SJCRH30 (cell line): Measurements from ENCODE around the gene ZFYVE21. TPM values are rescaled to one million over a fixed set of nuclear protein-coding genes. Genes with fewer than 3 reads are reported as not detected.

ENCODE experiments used
- DNase-seq, 2 experiments: peaks; one replicate each; pipeline ENCODE4 v3.0.0-alpha.2; 2015 to 2020
- H3K27ac ChIP-seq: fragments of 250-450 bp; sonication (Bioruptor Pico); 2 replicates; pipeline ENCODE4 v1.5.1; 2020; ENCODE audit warnings: mild to moderate bottlenecking, moderate library complexity
- H3K27me3 ChIP-seq: fragments of 250-450 bp; sonication (Bioruptor Pico); 2 replicates; pipeline ENCODE4 v1.5.1; 2020; ENCODE audit warnings: mild to moderate bottlenecking, moderate library complexity
- H3K36me3 ChIP-seq: fragments of 250-450 bp; sonication (Bioruptor Pico); 2 replicates; pipeline ENCODE4 v1.5.1; 2020; ENCODE audit warnings: mild to moderate bottlenecking, moderate library complexity
- H3K4me1 ChIP-seq: fragments of 250-450 bp; sonication (Bioruptor Pico); 2 replicates; pipeline ENCODE4 v1.5.1; 2020; ENCODE audit warnings: mild to moderate bottlenecking, moderate library complexity
- H3K4me3 ChIP-seq: fragments of 250-450 bp; sonication (Bioruptor Pico); 2 replicates; pipeline ENCODE4 v1.5.1; 2020; ENCODE audit warnings: mild to moderate bottlenecking, moderate library complexity
- H3K9me3 ChIP-seq: fragments of 250-450 bp; sonication (Bioruptor Pico); replicated peaks from 2 replicates; pipeline ENCODE4 v1.5.1; 2020; ENCODE audit warnings: mild to moderate bottlenecking, moderate library complexity
- total RNA-seq: library from RNA; depleted of rRNA; stranded (reverse); fragments of >200 nt; shearing (Covaris generic); gene quantifications from 2 replicates; pipeline ENCODE4 v1.2.3, GENCODE V29; 2014; rRNA removed

The ZFYVE21 gene
- total RNA-seq, result 28.3 and 28.6 TPM in 2 replicates

DNA sequence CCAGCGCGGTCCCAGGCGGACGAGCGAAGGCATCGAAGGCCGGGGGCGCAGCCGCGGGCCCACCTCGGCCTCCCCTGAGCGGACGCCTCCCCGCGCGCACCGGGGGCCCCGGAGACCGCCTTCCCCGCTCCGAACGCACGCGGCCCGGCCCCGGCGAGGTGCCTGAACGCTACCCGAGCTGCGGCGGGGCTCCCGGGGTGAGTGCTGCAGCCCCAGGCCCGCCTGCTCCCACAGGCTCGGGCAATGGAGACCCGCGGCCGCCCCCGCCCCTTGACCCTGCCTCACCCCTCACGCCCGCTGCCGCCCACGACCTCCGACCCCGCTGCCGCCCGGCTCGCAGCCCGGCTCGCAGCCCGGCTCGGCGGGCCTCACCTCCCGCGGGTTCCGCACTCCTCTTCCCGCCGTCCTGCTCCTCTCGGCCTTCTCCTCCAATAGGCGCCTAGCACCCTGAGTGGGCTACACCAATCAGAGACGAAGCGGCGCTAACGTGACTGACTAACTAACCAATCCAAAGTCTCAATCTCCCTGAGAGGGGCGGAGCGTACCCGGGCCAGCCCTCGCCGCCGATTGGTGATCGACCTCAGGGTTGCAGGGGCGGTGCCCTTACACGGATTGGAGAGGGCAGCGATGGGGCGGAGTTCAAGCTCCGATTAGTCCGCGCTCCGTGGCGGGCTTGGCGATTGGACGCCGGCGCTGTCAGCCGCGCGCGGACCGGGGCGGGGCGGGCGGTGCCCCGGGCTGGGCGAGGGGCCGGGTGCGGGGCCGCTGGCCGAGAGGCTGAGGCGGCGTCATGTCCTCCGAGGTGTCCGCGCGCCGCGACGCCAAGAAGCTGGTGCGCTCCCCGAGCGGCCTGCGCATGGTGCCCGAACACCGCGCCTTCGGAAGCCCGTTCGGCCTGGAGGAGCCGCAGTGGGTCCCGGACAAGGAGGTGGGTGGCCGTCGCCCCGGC is at the start of gene ZFYVE21, which contains the start of gene XRCC3:
Gene ZFYVE21, plus strand, starts transcription at position 759 of the 949 bp plus-strand sequence. Its CDS starts 32 bp downstream, at position 791.
Gene XRCC3, minus strand, starts transcription at position 400 of the 949 bp plus-strand sequence. CDS start 4,364 bp downstream, outside the sequence.
- Histone ChIP-seq H3K27ac (peak within 1 kb of the TSS; percentile 48), H3K27me3 (no peaks in the 10 kb centered on the region), H3K4me1 (peaks cover 14% of the 10 kb centered on the region), H3K9me3 (no peaks in the 10 kb centered on the region), H3K4me3 (peak within 1 kb of the TSS; percentile 70), H3K36me3 (peaks cover 3% of the 10 kb centered on the region)
- peak; percentile 100 for DNase-seq

DNA sequence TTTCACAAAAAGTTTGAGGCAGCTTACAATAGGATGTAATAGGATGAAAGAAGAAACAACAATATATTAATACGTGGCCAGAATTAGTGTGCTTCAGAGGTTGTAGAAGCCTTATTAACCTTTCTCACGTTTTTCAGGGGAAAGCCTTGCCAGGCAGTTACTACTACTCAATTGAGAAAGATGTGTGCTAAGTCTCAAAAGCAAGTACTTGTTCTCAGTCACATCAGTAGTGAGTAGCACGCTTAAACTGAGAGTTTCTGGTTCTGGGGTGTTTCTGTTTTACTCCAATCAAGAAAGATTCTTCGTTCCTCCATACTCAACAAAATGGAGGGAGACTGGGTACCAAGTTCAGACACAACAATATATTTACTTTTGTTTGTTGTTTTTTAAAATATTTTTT is 47.9 kb upstream of the ZFYVE21 start:
- Histone ChIP-seq H3K9me3 (no peaks in the 10 kb centered on the region), H3K4me1 (no peaks in the 10 kb centered on the region), H3K27me3 (no peaks in the 10 kb centered on the region), H3K36me3 (peaks cover 42% of the 10 kb centered on the region), H3K27ac (no peak overlapping the region), H3K4me3 (no peak overlapping the region)
- DNase-seq, result no peak

DNA sequence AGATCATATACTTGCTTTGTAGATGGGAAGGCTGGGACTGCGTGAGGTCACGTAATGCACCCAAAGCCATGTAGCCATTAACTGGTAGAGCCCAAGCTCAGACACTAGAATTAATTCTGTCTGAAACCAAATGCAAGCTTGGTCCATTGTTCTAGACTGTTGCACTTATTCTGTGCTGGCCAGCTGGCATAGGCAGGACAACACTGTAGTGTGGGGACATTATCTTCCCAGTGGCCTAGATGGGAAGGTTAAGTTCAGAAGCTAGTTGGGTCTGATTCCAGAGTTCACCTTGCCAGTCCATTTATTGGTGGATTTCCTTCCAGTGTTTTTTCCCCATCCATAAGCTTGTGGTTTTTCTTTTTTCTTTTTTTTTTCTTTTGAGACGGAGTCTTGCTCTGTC is 47.5 kb upstream of the ZFYVE21 start:
- no peaks in the 10 kb centered on the region for H3K9me3 ChIP-seq
- no peak overlapping the region for H3K27ac ChIP-seq
- no peak for DNase-seq
- H3K4me3 ChIP-seq, result no peak overlapping the region
- H3K36me3 ChIP-seq, result peaks cover 46% of the 10 kb centered on the region
- H3K4me1 ChIP-seq, result no peaks in the 10 kb centered on the region
- H3K27me3 ChIP-seq, result no peaks in the 10 kb centered on the region

GRCh38 chr14:103669370-103669769 is 46.2 kb upstream of the ZFYVE21 start:
- Histone ChIP-seq H3K27ac (no peak overlapping the region), H3K4me1 (no peaks in the 10 kb centered on the region), H3K9me3 (no peaks in the 10 kb centered on the region), H3K4me3 (no peak overlapping the region), H3K27me3 (no peaks in the 10 kb centered on the region), H3K36me3 (peaks cover 52% of the 10 kb centered on the region)
- DNase-seq, result no peak

GRCh38 chr14:103671911-103672310 is 43.7 kb upstream of the ZFYVE21 start:
- H3K9me3 ChIP-seq, result no peaks in the 10 kb centered on the region
- H3K4me3 ChIP-seq, result no peak overlapping the region
- no peaks in the 10 kb centered on the region for H3K27me3 ChIP-seq
- no peak overlapping the region for H3K27ac ChIP-seq
- no peaks in the 10 kb centered on the region for H3K4me1 ChIP-seq
- DNase-seq, result no peak
- peaks cover 76% of the 10 kb centered on the region for H3K36me3 ChIP-seq

DNA sequence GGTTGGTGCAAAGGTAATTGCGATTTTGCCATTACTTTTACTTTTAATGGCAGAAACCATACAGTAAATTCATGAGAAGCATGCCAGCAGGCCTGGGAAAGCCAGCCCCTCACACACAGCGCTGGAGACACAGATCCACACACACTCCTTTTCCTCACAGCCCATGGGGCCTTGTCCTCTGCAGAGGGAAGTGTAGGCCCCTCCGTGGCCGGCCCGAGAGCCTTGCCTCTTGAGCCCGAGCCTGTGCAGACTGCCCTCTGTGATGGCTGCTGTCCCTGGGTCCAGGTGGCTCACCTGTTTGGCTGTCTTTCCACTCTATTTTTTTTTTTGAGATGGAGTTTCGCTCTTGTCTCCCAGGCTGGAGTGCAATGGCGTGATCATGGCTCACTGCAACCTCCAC is 39.7 kb upstream of the ZFYVE21 start:
- Histone ChIP-seq H3K4me3 (no peak overlapping the region), H3K36me3 (peaks cover 88% of the 10 kb centered on the region), H3K27me3 (no peaks in the 10 kb centered on the region), H3K4me1 (no peaks in the 10 kb centered on the region), H3K9me3 (no peaks in the 10 kb centered on the region), H3K27ac (no peak overlapping the region)
- no peak for DNase-seq

DNA sequence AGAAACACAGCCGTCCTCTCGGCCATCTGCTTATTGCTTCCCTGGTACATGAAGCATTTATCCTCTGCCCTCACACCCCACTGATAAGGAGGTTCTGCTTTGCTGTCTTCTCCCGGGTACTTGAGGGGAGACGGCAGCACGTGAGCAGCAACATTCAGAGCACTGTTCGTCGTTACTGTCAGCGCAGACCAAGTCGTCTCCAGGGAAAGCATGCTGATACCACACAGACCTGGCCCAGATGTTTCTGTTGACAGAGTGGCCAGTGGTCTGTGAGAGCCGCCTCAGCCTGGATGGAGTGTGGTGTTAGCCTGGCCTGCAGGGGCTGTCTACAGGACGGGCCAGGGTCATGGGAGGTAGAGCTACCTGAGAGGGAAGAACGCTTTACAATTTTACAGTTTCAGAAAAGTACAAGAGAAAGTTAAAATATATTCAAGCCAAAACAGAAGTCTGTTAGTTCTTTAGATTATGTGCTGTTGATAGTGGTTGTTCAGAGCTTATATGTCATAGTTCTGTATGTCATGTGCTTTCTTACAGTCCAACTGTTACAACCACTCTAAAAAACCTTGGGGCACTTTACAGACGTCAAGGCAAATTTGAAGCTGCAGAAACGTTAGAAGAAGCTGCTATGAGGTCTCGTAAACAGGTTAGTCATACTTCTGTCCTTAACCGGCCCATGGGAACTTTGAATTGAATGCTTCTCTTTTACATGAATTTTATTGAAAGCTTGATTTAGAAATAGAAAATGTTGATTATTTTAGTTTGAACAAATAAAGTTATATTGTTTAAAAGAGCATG is 38.5 kb upstream of the ZFYVE21 start:
- H3K9me3 ChIP-seq, result no peaks in the 10 kb centered on the region
- H3K4me1 ChIP-seq, result no peaks in the 10 kb centered on the region
- peaks cover 84% of the 10 kb centered on the region for H3K36me3 ChIP-seq
- H3K4me3 ChIP-seq, result no peak overlapping the region
- DNase-seq, result no peak
- H3K27ac ChIP-seq, result no peak overlapping the region
- no peaks in the 10 kb centered on the region for H3K27me3 ChIP-seq

GRCh38 chr14:103679351-103679750 is 36.3 kb upstream of the ZFYVE21 start:
- H3K4me1 ChIP-seq, result no peaks in the 10 kb centered on the region
- peak in 1 of 2 experiments; percentile 46 for DNase-seq
- no peak overlapping the region for H3K27ac ChIP-seq
- H3K9me3 ChIP-seq, result no peaks in the 10 kb centered on the region
- peaks cover 76% of the 10 kb centered on the region for H3K36me3 ChIP-seq
- no peaks in the 10 kb centered on the region for H3K27me3 ChIP-seq
- no peak overlapping the region for H3K4me3 ChIP-seq

- Histone ChIP-seq H3K27ac (no peak overlapping the region), H3K4me1 (no peaks in the 10 kb centered on the region), H3K27me3 (no peaks in the 10 kb centered on the region), H3K36me3 (peaks cover 63% of the 10 kb centered on the region), H3K9me3 (no peaks in the 10 kb centered on the region), H3K4me3 (no peak overlapping the region)
- DNase-seq, result no peak
Observed at GRCh38 chr14:103680491-103681231, 34.9 kb upstream of the ZFYVE21 start.

DNA sequence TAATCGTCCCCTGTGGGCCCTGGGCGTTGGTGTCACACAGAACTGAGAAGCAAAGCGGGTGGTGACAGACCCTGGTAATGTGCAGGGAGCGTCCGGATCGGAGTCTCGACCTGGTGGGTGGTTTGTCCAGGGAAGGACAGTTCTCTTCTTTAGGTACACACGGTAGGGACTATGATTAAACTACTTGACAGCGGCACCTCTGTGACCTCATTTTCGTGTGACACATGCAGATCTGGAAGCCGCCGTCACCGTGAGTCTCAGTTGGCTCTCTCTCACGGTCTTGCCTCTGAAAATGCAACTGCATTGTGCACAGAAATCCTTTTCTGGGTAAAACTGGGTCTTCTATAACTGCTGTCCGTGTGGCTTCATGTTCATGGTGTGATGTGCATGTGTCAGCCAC is 32.5 kb upstream of the ZFYVE21 start:
- H3K27ac ChIP-seq, result no peak overlapping the region
- DNase-seq, result no peak

DNA sequence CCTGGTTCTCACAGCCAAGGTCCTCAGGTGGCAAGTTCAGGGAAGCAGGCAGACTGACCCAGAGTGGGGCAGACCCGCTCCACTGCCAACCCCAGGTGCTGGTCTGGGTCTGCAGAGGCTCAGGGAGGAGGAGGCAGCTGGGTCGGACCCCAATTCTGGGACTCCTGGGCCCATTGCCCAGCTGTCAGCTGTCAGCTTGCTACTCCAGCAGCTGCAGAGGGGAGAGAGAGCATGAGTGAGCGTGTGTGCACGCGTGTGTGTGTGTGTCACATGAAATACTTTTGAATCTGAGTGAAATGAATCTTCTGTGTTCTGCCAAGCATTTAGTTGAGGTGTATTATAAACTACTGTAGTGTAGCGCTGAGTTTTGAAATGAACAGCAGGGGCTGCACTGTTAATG is 31.1 kb upstream of the ZFYVE21 start:
- Histone ChIP-seq H3K9me3 (no peaks in the 10 kb centered on the region), H3K27ac (no peak overlapping the region), H3K4me3 (no peak overlapping the region), H3K4me1 (no peaks in the 10 kb centered on the region), H3K27me3 (no peaks in the 10 kb centered on the region), H3K36me3 (peaks cover 42% of the 10 kb centered on the region)
- no peak for DNase-seq

More for the DNA sequence above, 32.5 kb upstream of the ZFYVE21 start:
- Histone ChIP-seq H3K36me3 (peaks cover 50% of the 10 kb centered on the region), H3K9me3 (no peaks in the 10 kb centered on the region), H3K27me3 (no peaks in the 10 kb centered on the region), H3K4me1 (no peaks in the 10 kb centered on the region), H3K4me3 (no peak overlapping the region)

- DNase-seq, result no peak
- Histone ChIP-seq H3K27ac (no peak overlapping the region), H3K9me3 (no peaks in the 10 kb centered on the region), H3K27me3 (no peaks in the 10 kb centered on the region), H3K4me3 (no peak overlapping the region), H3K36me3 (peaks cover 38% of the 10 kb centered on the region), H3K4me1 (no peaks in the 10 kb centered on the region)
Observed at GRCh38 chr14:103684871-103685270, 30.7 kb upstream of the ZFYVE21 start.

GRCh38 chr14:103685276-103686211 is 30.1 kb upstream of the ZFYVE21 start:
- Histone ChIP-seq H3K36me3 (peaks cover 31% of the 10 kb centered on the region), H3K27me3 (no peaks in the 10 kb centered on the region), H3K9me3 (no peaks in the 10 kb centered on the region), H3K4me3 (no peak overlapping the region), H3K27ac (no peak overlapping the region), H3K4me1 (no peaks in the 10 kb centered on the region)
- DNase-seq, result no peak
